HG03095 (cell line): Measurements from ENCODE around the gene DTNBP1.

Experiments used
- ATAC-seq: cut with Tn5 transposase; IDR thresholded peaks from one replicate; pipeline ENCODE4 v1.9.1; 2021; ENCODE audit warnings: moderate library complexity; ENCODE audit not compliant: unreplicated experiment

DTNBP1 gene

DNA sequence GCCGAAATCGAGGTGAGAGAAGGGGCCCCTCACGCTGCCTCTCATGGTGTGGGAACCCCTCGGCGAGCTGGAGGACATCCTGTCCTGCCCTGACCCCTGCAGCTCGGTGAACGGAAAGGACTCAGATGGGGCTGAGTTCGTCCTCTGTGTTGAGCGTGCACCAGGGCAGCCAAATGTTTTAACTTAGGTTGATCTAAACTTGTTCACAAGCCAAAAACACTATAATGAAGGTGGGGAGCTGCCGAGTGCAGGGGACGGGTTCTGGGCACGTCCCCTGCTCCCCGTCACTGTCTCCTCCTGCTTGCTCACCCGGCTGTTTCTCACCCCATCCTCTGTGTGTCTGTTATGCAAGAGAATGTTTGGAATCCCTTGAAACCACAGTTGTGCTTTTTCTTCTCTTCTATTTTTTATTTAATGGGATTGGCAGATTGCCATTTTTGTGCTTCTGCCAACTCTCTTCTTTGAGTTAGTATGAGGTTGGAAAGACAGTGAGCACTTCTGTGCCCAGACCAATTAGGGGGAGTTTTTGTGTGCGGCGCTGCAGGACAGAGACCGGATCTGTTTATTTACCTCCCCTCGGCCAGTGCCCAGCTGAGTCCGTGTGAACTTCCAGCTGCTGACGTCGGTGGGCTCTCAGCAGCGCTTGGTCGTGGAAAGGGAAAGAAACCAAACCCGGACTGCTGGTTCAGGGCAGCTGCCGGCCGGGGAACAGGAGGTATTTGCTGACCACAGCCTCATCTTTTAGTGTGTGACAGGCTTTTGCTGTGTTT, 158.1 kb downstream of the DTNBP1 start:
- ATAC-seq: no peak

DNA sequence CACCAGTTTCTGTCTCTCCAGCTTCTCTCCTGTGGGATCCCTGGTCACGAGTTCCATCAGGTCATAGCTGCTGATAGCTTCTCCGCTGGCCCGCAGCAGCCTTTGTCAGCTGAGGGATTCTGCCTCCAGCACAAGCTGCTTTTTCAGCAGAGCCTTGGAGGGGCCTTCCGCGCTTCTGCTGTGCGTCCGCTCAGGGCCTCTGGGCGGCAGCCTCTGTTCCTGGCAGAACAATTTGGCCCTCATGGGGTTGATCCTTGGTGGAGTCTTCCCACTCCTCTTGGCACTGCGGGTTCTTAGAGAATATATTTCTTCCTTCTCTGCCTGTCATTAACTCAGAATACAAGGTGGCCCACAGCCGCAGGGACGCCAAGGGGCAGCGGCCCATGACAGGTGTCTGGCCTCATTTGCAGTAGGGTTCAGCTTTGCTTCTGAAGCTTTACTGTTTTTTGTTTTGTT, 158.8 kb downstream of the DTNBP1 start:
- no peak for ATAC-seq

DNA sequence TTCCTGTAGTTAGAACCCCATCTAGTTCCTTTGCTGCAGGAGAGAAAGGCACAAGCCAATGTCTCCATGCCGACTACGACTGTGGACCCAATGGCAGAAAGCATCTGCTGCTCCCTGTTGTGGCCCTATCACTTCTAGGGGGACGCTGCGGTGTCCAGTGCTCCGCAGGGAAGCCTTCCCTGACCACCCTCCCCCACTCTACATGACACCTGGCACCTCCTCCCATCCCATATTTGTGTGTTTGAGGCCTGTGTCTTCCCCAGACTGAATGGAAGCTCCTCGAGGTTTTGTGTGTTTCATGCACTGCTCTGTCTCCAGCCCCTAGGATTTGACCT, 159.5 kb downstream of the DTNBP1 start:
- no peak for ATAC-seq

DNA sequence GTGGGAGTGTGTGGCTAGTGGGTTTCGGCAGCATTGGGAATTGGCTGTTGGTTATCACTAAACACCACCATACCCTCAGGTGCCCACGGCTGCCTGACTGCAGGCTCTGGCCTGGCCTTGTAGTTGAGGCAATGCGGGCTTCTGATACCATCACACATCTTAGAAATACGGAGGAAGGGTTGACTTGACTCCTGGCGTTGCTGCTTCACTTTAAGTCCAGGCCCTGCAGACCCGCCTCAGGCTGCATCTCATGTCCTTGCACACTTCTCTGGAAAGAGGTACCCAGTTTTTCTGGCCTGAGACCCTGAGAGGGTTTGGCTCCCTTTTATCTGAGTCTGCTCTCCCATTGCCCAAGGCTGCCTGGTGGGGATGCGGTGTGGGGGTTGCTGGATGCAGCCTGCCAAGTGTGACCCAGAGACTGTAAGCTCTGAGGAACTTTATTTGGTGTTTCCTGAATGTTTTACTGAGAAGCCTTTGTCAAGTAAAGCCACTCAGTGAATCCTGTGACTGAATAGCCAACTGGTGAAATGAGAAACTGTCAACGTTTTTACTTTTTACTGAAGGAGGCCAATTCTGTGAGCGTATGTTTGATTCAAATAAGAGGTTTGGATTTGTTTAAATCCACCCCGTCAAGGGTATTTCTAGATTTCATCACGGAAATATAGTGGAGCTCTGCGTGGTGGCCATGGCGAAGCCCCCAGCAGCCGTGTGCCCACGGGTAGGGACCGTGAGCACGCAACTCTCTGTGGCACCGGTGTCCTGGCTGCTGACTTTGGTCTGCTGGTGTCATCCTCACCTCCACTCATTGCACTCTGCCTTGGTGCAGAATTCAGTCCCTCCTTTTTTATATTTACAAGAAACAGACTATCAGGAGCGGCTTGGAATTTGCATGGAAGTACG, 160.1 kb downstream of the DTNBP1 start:
- no peak for ATAC-seq

DNA sequence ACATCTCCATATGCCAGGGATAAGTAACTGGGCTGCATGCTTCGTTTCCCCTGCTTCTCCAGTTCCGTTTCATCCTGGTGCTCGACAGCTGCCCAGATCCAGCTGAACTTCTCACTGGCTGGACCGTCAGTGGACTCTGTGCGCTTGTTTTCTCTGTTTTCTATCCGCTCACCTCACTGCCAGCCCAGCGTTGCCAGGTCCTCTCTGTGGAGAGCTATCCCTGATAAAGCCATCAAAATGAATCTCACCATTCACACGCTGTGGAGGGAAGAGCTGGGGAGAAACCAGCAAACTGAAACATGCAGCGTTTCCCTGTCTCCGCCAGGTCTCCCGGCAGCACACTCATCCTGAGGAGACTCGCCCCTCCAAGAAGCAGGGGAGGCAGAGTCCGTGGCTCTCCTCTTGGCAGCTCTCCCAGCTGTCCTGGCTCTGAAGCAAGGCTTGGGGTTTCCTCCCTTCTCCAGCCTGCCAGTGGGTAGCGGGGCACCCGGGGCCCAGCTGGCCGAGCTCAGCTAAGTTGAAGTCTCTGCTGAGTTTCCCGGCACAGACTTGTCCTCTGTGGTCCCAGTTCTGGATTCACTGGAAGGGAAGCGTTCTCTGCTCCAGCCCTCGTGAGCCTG, 160.9 kb downstream of the DTNBP1 start:
- ATAC-seq: no peak

DNA sequence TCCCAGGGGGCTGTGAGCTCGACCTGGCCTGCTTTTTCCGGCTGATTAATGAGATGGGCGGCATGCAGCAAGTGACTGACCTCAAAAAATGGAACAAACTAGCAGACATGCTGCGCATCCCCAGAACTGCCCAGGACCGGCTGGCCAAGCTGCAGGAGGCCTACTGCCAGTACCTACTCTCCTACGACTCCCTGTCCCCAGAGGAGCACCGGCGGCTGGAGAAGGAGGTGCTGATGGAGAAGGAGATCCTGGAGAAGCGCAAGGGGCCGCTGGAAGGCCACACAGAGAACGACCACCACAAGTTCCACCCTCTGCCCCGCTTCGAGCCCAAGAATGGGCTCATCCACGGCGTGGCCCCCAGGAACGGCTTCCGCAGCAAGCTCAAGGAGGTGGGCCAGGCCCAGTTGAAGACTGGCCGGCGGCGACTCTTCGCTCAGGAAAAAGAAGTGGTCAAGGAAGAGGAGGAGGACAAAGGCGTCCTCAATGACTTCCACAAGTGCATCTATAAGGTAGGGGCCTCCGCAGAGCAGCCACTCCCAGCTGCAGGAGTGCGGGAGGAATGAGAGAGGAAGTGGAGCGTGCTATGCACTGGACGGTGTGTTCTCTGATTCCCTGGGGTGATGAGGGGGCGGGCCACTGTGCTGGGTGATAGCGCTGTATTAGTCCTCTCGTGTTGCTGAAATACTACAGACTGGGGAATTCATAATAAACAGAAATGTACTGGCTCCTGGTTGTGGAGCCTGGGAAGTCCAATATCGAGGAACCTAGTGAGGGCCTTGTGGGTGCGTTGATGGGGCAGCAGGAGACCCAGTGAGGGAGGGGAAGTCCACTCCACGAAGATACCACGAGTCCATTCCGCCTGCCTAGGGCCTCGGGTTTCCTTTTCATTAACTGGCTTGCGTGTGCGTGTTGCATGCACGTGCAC, 161.7 kb downstream of the DTNBP1 start:
- ATAC-seq: no peak

DNA sequence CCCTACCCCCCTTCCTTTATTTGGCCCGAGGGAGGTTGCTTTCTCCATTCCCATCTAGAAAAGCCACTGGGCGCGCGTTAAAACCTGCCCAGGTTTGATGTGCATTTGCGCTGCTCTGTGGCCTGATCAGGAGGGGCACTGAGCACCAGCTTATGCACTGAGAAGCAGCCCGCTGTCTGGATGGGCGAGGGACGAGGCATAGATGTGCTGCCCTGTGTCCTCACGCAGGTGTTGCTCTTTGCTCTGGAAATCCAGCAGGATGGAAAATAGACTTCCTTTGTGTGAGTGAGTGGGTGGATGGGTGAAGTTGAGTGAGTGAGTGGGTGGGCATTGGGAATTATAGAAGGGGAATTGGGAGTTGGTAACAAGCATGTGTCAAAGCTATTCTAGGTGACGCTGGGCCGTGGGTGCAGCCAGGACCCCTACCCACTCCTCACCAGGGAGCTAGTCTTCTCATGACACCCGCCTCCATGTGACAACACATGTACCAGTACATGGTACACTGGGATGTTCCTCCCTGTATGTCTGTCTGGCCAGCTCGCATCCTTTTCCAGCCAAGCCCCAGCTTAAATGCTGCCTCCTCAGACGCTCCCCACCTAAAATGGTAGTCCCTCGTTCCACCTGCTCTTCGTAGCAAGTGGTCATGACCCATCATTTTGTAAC, 162.6 kb downstream of the DTNBP1 start:
- no peak for ATAC-seq

DNA sequence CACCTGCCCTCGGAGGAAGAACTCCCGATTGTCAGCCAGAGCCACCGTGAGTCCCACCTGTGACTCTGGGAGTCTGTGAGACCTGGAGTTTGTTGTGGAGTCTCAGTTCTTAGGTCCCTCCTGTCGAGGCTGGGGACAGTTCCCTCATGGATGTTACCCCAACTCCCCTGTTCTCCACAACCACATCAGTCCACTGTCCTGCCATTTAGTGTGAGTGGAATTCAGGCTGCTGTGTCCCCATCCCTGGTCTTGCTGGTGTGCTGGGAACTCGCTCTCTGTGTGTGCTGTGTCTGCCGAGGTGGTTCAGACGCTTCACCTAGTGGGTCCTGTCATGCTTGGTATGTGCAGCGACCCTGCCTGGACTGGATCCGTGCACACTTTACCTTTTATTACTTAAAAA, 163.2 kb downstream of the DTNBP1 start:
- no peak for ATAC-seq

DNA sequence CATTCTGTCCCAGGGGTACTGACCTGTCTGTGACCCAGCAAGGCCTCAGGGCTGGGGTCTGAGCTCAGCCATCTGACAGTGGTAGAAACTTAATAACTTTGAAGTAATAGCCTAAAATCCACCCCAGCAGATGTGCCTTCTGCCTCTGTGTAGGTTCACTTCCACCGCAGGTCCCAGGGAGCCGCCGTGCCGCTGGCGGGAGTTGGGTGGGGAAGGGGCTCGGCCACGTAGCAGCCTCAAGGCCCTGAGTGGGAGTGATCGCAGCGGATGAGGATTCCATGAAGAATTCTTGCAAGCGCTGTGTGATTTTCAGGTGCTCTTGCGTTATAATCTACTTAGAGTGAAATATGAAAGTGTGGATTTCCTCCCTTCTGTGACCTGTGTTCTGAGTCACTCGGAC, 163.7 kb downstream of the DTNBP1 start:
- no peak for ATAC-seq

DNA sequence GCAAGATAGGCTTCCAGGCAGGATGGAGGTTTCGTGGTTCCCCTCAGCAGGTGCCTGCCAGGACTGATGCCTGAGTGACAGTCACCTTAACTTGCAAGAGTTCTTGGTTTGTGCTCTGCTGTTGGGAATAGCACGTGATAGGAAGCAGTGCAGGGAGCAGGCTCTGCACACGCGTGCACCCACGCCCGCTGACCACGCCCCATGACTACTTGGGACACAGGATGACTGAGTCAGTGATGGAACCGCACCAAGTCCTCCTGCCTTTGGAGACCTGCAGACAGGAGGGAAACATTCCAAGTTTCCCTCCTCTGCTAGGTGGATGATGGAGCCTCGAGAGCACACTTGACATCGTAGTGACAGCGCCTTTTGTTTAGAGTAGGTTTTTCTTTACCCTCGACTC, 164.2 kb downstream of the DTNBP1 start:
- ATAC-seq: no peak

DNA sequence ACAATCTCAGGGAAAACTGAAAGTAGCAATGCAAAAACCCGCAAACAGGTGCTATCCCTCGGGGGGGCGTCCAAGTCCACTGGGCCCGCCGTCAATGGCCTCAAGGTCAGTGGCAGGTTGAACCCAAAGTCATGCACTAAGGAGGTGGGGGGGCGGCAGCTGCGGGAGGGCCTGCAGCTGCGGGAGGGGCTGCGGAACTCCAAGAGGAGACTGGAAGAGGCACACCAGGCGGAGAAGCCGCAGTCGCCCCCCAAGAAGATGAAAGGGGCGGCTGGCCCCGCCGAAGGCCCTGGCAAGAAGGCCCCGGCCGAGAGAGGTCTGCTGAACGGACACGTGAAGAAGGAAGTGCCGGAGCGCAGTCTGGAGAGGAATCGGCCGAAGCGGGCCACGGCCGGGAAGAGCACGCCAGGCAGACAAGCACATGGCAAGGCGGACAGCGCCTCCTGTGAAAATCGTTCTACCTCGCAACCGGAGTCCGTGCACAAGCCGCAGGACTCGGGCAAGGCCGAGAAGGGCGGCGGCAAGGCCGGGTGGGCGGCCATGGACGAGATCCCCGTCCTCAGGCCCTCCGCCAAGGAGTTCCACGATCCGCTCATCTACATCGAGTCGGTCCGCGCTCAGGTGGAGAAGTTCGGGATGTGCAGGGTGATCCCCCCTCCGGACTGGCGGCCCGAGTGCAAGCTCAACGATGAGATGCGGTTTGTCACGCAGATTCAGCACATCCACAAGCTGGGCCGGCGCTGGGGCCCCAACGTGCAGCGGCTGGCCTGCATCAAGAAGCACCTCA, 166.3 kb downstream of the DTNBP1 start:
- no peak for ATAC-seq

DNA sequence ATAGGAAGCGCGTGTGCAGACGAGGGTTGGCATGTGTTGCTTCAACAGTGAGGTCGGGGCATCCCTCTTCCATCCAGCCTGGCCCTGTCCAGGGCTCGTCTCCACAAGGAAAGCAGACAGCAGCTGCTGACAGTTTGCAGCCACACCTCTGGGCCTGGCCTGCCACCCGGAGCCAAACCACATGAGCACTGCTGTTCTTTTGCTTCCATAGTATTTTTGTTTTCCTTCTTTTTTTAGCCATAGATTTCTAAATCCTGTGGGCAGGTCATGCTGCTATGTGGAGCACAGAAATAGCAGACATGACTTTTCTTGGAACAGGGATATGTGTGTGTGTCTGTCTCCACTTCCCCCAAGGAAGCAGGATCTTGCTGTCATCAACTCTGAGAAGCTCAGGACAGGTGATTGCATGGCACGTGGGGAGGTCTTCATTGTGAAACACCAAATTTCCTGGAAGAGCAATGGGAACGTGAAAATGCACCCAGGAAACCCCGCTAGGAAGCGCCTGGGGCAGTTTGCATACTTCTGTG, 167.4 kb downstream of the DTNBP1 start:
- ATAC-seq: no peak

DNA sequence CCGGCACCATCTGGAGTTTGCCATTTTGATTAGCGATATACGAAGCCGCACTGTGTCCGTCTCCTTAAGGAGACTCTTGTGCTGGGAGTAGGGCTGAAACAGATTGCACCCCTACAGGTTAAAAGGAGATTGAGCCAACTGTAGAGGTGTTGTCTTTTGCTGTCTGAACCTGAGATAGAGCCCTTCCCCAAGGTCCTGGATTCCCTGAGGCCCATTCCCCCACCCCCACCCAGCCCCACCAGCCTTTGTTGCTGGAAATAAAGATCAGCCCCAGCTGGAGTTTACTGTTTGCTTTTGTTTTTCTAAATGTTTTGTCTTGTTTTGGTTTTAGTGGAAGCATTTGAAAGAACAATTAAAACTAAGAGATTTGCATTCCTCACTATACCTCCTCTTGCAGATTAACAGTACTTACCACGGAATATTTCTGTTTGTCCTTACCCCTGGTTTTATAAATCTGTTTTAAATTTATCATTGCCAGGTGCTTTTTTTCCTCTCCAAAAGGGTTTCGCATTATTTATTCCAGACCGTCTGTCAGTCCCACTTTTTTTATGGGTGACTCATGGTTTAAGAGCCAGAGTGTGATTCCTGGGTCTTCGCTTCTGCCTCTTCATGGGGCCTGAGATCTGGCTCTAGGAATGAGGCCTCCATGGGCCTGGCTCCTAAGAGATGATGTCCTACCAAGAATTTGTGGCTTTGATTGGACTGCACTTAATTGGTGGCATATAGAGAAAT, 169.2 kb downstream of the DTNBP1 start:
- no peak for ATAC-seq

DNA sequence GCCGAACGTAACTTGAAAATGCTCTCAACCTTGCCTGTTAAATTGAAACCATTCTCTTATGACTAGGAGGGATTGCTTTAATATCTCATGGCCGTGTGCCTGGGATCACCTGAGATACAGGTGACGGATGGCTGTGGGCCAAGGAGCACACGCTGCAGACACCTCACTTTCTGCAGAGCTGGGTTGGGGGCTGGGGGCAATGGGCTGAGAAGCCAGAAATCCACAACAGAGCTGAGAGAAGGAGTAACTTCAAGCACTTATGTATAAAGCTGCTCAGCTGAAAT, 170.9 kb downstream of the DTNBP1 start:
- ATAC-seq: no peak

DNA sequence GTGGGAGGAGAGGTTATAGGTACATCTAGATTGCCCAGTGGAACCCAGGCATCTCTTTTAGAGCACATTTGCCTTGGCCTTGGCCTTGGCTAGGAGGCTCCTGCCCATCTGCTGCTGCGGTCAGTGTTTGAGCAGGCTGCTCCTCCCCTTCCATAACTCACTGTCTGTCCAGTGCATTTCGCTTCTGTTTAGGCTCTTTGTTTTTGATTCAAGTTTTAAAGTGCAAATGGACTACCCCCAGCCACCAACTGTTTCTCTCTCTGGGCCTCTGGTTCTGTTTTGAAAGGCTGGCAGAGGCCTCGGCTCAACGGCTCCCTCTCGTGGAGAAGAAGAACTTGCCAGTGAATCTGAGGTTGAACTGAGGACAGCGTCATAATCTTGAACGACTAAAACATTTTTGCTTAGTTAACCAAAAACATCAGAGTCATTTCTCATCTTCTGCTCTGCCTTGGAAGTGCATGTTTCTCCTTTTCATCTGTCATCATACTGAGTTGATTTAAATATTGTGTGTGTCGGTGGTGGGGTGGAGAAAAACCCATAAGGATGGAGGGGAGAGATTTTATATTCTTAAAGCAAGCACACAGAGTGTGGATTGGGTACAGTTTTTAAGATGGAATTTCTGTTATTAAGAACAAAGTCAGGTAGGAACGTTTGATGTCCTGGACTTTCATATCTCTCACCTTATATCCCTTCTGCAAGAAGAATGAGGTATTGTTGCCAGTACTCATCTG, 171.4 kb downstream of the DTNBP1 start:
- ATAC-seq: no peak

DNA sequence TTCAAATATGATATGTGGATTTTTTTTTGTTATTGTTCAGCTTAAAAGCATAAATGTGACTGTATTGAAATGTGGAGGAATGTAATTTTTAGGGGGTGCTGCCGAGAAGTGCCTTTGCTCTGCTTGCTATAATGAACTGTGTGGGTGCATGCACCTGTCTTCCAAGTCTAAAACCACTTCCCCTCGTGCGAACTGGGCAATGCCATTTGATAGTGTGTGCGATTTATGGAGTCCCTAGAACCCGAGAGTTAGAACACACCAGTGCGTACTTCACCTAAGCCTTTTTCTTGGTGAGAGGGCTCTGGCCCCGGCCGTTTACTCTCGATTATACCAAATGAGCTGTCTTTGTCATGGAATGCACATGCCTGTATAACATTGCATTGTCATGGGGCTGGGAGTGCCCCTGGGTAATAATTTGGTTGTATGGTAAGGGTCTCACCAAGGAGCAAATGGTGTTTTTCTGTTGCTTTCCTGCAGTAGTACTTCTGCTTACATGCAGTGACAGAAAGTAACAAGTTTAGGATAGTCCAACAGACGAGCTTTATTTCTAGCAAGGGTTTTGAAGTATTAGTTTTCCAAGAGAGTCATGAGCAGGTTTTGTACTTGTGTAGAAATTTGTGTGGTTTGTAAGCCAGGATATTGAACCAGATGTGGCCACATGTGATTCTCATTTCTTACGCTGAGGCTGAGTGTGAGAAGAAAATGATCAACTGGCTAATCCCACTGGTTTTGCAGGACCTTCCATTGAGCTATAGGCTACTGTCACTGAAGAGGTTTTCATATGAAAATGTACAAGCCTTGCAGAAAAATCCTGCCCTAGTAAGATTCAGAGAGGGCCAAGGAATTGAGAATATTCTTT, 172.4 kb downstream of the DTNBP1 start:
- no peak for ATAC-seq
